Measurements from ENCODE around the gene KIF26B.
"Not testable (repeated sequence)": the region's sequence is repeated elsewhere in the genome, so short reads cannot be mapped to it uniquely, and the experiment has no call there.

The KIF26B gene

DNA sequence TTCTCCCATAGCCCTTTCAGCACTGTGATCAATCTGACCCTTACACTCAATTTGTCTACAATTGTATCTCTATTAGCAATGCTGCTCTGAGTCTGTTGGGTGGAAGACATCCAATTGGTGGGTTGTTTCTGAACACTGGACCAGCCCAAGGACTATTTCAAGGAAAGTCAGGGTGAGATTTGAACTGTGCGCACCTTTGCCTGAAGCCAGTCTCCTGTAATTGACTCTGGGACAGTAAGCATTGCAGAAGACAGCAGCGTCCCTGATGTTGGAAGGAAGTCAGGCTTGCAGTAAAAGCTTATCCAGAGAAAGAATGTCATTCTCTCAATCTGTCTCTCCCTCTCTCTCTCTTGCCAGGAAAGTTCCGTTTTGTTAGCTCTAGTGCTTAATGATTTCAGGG, 233.9 kb downstream of the KIF26B start:
- DNase-seq (ENCODE audit: low read depth): no peak

DNA sequence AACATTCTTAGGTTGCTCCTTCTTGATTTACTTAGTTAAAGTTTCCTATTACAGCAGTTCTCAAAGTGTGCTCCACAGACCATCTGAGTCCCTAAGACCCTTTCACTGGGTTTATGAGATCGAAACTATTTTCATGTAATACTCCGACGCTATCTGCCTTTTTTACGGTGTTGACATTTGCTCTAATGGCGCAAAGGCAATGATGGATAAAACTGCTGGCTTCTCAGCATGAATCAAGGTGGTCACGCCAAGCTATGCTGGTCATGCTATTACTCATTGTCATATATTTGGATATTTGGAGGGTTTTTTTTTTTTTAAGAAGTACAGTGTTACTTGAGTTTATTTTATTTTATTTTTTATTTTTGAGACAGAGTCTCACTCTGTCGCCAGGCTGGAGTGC, 235.1 kb downstream of the KIF26B start:
- no peak for DNase-seq (ENCODE audit: low read depth)

DNA sequence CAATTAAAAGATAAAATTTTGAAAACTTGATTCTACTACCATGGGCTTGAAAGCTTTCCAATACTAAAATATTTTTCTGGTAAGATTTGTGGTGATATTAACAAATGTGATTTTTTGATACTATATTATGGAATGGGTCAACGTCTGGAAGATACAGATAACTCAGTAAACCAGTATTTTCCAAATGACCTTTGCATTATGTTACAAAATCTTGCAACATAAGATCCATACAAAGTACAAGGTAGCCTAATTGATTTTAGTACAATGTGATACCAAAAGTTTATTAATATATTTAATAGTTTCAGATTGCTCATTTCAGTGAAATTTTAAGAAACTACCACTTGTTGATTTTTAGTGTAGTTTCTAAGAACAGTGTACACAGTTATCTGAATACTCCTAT, 236.2 kb downstream of the KIF26B start:
- no peak for DNase-seq (ENCODE audit: low read depth)

DNA sequence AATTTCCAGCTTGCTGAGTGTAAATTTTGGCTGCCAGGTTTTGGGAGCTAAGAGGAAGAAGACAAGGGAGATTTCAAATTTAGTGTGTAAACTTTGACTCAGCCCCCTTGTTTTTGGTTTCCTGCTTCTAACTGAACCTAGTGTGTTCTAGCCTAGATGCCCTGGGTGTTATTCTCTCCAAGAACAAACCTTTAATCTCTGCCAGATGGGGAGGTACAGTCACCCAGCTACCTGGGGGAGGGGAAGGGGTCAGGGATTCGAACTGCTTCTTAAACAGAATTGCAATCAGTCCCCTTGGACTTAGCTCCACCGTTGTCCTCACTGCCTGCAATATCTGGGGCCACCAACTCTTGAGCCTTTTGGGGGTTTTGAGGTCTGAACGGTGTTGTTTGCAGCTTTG, 238.9 kb downstream of the KIF26B start:
- no peak for DNase-seq (ENCODE audit: low read depth)

DNA sequence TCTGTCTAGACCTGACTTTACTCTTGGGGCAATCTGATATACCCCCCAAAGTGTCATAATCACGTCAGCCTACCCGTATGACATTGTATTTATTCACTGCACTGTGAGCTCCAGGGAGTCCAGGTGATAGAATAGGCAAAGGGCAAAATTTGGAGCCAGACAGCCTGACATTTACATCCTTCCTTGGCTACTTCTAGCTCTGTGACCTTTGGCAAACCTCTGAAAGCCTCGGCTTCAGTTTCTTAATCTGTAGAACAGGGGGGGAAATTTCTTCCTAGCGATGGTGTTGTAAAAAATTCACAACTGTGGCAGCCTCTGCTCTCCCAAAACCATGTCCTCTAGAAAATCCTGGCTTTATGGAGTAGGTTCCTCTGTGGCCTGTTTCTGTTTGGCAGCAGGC, 240.9 kb downstream of the KIF26B start:
- no peak for DNase-seq (ENCODE audit: low read depth)

- no peak for DNase-seq (ENCODE audit: low read depth)
Measured at GRCh38 chr1:245396615-245397014, 241.8 kb downstream of the KIF26B start.

GRCh38 chr1:245397771-245398170, 243.0 kb downstream of the KIF26B start:
- no peak for DNase-seq (ENCODE audit: low read depth)

DNA sequence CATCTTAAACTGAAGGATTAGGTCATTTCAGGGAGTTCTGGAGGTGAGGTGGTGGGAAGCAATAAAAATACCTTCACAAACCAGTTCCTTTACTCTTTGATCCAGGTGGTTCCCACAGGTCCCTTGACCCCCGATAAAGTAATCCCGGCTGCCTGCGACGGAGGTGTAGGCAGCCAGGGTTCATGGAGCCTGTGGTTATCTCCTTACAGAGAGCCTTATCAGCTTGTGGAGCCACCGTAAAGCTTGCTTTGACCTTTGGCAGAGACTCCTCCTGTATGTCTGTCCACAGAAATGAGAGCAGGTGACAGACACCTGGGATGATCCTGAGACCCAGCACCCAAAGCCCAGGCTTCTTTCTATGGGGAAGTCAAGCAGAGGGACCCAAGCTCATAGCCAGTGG, 243.4 kb downstream of the KIF26B start:
- DNase-seq (ENCODE audit: low read depth): no peak

GRCh38 chr1:245401881-245402587, 247.2 kb downstream of the KIF26B start:
- no peak for DNase-seq (ENCODE audit: low read depth)

GRCh38 chr1:245402998-245403397, 248.2 kb downstream of the KIF26B start:
- DNase-seq (ENCODE audit: low read depth): not testable (repeated sequence)

GRCh38 chr1:245404527-245404926, 249.7 kb downstream of the KIF26B start:
- no peak for DNase-seq (ENCODE audit: low read depth)

DNA sequence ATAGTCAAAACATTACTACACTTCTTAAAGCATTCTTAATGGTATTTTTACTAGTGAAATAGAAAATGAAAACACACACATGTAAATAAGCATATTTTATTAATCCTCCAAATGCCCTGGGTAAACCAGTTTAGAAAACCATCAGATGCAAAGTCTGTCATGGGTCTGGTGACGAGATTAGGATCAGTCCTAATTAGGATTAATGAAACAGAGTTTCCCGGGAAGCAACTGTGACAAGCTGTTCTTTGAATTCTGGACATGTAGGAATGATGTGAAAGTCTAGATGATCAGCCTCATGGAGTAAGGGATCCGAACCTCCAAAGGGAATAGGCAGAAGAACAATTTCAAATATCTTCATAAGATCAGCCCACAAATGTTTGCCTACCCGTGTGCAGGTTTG, 250.2 kb downstream of the KIF26B start:
- DNase-seq (ENCODE audit: low read depth): no peak

DNA sequence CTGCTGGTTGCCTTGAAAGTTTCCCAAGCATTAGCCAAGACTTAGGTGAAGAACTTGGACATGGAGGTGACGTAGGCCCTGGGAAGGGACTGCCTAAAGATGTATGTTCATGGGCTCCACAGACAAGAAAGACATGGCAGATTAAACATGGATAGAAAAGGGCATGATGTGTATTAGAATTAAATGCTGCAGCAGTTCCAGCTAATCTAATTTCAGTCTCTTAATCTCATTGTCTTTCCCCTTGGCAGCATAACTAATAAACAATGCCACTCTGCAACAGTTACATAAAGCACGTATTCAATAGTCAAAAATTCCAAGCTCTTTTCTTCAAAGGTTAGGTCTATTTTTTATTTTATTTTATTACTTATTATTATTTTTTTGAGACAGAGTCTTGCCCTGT, 251.6 kb downstream of the KIF26B start:
- DNase-seq (ENCODE audit: low read depth): no peak

DNA sequence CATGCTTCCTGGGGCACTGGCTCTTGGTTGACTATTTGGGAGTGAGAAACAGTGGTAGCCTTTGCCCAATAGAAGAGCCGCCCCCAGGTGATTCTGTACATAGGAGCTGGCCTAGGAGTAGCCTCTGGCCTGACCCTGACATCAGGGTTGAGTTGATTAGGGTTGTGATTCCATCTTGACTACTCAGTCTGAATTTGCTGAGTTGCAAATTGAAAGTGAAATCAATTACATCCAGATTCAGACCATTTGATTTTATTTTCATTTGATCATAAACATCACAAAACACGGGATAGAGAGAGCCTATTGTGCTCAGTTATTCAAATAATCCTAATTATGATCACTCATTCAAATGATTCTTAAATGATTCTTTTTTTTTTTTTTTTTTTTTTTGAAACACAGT, 253.2 kb downstream of the KIF26B start:
- DNase-seq (ENCODE audit: low read depth): no peak

GRCh38 chr1:245409341-245410195, 254.8 kb downstream of the KIF26B start:
- no peak for DNase-seq (ENCODE audit: low read depth)

DNA sequence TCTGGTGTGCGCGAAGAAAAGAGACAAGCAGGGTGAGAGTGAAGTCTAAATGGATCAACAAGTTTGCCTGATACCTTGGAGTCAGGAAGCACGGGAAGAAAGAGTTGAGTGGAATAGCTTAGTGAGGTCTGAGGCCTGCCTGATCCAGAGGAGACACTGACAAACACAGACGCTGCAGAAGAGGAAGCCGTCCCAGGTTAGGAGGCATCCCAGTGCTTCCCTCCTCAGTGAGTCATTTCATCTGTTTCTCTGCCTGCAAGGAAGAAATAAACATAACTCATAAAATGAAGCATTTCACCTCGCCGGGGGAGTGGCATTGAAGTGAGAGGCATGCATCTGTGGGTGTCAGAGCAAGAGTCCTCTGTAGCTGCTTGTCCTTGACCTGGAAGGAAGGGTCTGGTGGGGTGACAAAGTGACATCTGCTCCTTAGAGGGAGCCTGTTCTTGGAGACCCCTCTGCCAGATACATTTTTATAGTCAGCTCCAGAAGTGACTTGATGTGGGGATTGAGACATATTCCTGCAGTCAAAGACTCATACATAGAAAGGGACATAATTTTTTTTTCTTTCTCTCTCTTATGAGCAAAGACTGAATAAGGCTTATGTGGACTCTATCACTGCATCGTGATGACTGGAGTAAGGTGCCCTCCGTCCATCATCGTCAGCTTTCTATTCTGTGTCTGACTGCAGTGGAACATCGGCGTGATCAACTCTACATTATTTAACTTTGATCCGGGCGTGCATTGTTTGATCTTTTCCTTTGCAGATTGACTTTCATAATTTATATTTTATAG, 256.7 kb downstream of the KIF26B start:
- DNase-seq (ENCODE audit: low read depth): no peak

DNA sequence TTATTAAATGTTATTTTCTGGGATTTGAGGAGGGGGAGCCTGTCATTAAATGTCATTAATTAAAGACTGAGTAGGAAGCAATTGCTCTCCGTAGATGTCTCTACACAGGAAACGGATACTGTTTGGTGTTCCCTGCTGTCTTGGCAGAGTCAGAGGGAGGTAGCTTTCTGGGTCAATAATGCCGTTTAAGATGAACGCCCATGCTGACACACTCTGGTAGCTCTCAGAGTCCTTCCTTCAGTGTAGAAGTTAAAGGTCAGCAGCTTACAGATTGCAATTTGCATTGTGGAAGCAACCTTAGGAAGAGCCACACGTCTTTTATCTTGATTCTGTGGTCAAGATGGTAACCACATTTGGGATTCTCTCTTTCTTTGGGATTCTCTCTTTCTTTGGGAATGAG, 257.5 kb downstream of the KIF26B start:
- DNase-seq (ENCODE audit: low read depth): no peak

GRCh38 chr1:245416781-245417180, 262.0 kb downstream of the KIF26B start:
- DNase-seq (ENCODE audit: low read depth): no peak

- no peak for DNase-seq (ENCODE audit: low read depth)
Measured at GRCh38 chr1:245418077-245418476, 263.3 kb downstream of the KIF26B start.

GRCh38 chr1:245419461-245419978, 264.7 kb downstream of the KIF26B start:
- no peak for DNase-seq (ENCODE audit: low read depth)

GRCh38 chr1:245419989-245420388, 265.2 kb downstream of the KIF26B start:
- no peak for DNase-seq (ENCODE audit: low read depth)

GRCh38 chr1:245420926-245421325, 266.1 kb downstream of the KIF26B start:
- DNase-seq (ENCODE audit: low read depth): no peak

- DNase-seq (ENCODE audit: low read depth): no peak
Measured at GRCh38 chr1:245428681-245429080, 273.9 kb downstream of the KIF26B start.
